CD1c-positive myeloid dendritic cell (primary cell): Measurements from ENCODE around the gene TMEM132C.
"Not testable (repeated sequence)": the region's sequence is repeated elsewhere in the genome, so short reads cannot be mapped to it uniquely, and the experiment has no call there.

Experiments
- DNase-seq: peaks from one replicate; pipeline ENCODE4 v3.0.0-alpha.2; 2016; ENCODE audit errors: extremely low spot score

Gene TMEM132C

GRCh38 chr12:128474916-128475315, 207.9 kb downstream of the TMEM132C start:
- DNase-seq = no peak

- DNase-seq = no peak
These were observed 209.3 kb downstream of the TMEM132C start for GRCh38 chr12:128476266-128476665.

DNA sequence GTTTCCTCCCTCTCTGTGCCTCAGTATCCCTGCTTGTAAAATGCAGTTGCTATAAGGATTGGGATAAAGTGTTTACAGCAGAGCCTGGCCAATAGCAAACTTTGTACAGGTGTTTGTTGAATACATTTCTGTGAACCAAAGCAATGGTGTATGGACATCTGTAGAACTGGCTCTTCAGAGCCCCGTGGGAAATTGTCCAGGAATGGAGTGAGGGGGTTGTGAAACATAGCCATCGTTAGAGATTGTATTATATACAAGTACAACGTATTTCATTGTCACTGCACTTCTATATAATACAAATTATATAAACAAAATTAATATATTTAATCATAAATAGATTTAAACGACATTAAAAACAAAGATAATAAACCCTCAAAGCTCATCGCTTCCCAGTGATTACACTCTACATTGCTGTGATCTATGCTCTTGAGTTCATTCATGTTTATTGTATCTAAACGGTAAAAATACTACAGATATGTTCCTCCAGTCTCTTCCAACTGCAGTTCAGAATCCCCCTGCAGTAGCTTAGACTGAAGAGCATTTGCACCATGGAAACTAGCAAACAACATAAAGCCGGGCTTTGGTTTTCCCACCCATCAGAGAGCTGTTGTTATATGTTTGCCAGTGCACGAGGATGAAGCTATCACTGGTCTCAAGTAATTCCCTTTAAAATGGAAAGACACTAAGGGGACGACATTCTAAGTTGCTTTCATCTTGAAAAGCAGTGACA, 216.7 kb downstream of the TMEM132C start:
- no peak for DNase-seq

DNA sequence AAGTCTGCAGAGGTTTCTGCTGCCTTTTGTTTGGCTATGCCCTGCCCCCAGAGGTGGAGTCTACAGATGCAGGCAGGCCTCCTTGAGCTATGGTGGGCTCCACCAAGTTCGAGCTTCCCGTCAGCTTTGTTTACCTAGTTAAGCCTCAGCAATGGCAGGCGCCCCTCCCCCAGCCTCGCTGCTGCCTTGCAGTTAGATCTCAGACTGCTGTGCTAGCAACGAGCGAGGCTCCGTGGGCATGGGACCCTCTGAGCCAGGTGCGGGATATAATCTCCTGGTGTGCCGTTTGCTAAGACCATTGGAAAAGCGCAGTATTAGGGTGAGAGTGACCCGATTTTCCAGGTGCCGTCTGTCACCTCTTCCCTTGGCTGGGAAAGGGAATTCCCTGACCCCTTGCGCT, 230.4 kb downstream of the TMEM132C start:
- not testable (repeated sequence) for DNase-seq

DNA sequence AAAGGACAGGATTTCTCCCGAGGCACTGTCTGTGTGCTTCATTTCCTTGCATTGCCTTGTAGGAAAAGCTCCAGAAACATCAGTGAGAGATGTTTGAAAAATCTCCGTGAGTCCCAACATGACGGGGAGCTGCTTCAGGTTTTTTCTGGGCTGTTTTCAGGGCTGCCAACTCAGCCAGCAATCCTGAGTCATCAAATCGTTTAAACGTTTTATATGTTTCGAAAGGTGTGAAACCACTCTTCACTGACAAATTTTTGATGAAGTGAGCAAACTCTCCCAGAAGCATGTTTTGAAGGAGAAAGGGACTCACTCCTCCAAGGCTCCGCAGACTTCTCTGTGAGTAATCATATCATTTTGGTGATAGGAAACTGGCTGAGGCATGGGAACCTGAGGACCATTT, 240.5 kb downstream of the TMEM132C start:
- no peak for DNase-seq

DNA sequence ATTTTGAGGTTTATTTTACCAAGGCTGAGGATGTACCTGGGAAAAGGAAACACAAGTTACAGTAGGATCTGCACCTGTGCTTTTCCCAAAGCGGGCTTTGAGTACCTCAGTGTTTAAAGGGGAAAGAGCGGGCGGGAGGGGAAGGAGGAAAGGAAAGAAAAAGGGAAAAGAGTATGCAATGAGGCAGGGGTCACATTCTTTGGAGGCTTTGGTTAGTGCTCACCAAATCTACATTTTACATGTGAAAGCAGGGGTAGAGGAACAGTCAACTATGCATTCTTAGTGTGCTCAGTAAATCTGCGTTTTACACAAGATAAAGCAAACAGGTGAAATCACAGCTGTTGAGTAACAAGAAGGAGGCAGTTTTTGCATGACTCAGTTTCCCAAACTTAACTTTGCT, 242.2 kb downstream of the TMEM132C start:
- no peak for DNase-seq

GRCh38 chr12:128510511-128510910, 243.5 kb downstream of the TMEM132C start:
- DNase-seq = no peak

GRCh38 chr12:128513331-128513730, 246.4 kb downstream of the TMEM132C start:
- no peak for DNase-seq

- DNase-seq = no peak
These were observed 246.9 kb downstream of the TMEM132C start for GRCh38 chr12:128513831-128514230.

DNA sequence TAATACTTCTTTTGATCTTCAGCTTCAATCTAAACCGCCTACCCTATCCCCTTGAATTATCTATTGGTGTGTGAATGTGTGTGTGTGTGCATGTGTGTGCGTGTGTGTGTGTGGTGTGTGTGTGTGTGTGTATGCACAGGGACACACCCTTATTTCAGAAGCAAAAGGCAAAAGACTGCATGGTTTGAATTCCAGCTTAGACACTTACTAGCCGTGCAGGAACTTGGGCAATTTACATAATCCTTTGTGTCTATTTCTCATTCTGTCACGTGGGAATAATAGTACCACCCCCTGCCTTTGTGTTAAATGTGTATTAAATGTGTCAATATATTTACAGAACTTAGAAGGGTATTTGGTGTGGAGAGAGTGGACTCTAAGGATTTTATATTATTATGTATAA, 251.7 kb downstream of the TMEM132C start:
- no peak for DNase-seq

GRCh38 chr12:128519426-128519825, 252.5 kb downstream of the TMEM132C start:
- no peak for DNase-seq

DNA sequence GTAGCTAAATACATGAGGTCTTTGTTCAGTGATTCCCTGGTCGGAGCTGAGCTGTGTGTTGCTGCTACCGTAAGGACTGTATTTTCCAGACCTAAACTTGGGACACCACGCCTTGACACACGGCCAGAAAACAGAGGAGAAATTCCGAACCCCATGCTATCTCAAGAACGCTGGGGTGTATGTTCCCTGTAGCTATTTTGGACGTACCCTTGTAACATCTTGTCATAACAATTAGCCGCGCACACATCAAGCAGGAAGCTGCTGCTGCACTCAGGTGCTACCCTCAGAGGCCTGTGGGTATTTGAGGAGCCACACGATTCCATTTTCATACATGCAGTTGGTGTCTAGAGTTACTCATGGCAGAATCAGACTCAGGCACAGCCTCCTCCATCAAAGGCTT, 255.0 kb downstream of the TMEM132C start:
- no peak for DNase-seq

- DNase-seq = no peak
These were observed 257.5 kb downstream of the TMEM132C start for GRCh38 chr12:128524439-128524838.

DNA sequence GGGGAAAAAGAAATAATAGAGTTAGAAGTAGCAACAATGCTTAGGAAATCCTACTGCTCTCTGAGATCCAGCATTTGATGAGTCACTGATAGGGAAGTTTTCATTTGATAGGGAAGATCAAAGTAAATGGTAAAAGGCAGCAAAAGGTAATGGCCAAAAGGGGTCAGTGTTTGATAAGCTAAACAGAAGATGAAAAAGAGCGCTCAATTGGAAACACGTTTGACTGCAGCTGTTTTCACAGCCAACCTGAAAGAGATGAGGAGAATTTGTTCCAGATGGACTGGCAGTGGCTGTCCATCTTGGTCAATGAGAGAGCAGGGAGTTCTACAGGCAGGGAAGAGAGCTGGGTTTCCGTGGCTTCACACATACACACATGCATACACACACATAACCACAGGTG, 264.2 kb downstream of the TMEM132C start:
- no peak for DNase-seq

GRCh38 chr12:128534906-128535305, 267.9 kb downstream of the TMEM132C start:
- DNase-seq = no peak

DNA sequence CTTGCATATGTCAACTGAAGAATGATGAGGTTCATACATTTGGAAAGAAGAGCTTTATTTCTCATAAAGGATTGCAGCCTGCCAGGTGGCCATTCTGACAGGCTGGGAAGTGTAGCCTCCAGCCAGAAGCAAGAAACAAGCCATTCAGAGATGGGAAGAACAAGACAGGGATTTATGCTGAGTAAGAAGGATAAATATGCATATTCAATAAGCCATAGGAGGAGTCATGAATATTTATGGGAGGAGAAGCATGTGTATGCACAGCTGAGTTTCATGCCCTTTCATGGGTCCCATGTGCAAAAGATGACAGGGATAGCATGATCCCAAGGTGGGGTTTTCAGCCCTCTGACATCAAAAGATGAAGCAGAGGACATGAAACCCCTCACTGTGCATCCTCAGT, 269.8 kb downstream of the TMEM132C start:
- no peak for DNase-seq

- no peak for DNase-seq
These were observed 270.7 kb downstream of the TMEM132C start for GRCh38 chr12:128537668-128538067.

DNA sequence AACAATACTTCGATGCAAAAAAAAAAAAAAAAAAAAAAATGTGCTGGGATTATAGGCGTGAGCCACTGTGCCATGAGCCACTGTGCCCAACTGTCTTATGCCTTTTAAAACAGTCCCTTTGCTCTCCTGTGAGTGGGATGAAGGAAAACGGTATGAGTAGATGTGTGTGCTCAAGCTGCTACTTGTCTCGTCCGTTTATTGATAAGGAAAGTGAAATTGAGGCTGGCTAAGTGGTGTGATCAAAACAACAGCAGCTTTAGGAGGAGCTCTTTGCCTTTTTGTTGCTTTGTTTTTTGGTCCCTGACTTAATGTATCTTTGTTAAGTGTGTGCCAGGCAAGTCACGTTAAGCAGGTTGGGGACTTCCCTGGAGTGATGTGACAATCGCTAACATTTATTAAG, 275.9 kb downstream of the TMEM132C start:
- DNase-seq = no peak

- DNase-seq = no peak
These were observed 276.5 kb downstream of the TMEM132C start for GRCh38 chr12:128543460-128543859.

DNA sequence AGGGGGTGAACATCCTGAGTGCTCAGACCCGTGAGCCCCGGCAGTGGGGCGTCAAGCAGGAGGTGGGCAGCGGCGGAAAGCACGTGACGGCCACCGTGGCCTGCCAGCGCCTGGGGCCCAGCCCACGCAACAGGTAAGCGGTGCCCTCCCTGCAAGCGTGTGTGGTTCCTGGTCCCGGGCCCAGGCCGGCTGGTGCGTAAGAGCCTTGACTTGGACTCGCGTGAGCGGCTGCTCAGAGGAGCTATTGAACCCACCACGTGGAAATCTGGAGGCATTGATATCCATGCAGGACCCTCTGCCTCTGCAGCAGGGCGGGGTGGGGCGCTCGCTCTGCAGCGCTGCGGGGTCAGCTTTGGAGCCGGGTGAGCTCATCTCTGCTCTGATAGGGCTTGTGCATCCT, 277.0 kb downstream of the TMEM132C start:
- no peak for DNase-seq

GRCh38 chr12:128548949-128549348, 282.0 kb downstream of the TMEM132C start:
- no peak for DNase-seq

DNA sequence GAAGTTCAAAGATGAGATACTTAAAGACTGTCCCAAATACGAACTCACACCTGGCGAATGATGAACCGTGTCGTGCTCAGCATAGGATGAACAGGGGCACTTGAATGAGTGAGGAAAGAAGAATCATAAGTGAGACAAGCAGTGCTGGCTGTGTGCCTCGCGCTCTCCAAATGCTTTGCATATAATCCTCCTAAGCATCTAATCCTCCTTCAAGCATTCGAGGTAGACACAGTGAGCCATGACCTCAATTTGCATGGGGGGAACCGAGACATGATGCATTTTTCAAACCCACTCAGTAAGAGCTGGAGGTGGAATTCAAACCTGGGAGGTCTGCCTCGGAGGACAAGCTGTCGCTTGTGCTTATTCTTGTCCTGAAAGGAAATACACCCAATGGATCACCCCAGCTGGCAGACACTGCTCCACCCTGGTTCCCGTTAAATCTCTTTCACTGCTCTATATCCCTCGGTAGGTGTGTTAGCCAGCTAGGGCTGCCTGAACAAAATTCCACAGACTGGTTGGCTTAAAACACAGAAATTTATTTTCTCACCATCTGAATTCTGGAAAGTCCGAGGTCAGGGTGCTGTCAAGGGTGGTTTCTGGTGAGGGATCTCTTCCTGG, 282.7 kb downstream of the TMEM132C start:
- no peak for DNase-seq

DNA sequence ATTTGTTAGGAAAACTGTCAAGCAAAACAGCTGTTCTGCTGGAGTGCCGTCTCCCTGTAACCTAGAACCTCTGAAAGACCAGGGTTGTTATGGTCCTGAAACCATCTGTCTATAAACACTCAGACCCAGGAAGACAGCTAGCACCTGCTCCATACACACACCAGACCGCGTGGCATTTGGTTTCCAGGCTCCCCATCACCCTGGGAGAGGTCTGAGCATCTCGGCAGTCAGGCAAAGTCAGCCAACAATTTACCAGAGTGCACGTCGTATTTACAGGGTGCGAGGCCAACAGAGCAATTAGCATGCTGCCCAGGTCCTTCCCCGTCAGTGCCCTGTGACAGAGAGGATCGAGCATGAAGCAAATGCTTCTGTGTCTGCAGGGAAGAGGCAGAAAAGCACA, 284.3 kb downstream of the TMEM132C start:
- no peak for DNase-seq
